CD14-positive monocyte (primary cell): ENCODE results near the gene KRTAP12-4. TPM values are rescaled to one million over a fixed set of nuclear protein-coding genes. Genes with fewer than 3 reads are reported as not detected.

Experiments
- DNase-seq, 3 donors: peaks; one replicate each; pipeline ENCODE4 v3.0.0-alpha.2; 2011 to 2022
- H2AFZ ChIP-seq: 2 replicates; pipeline ENCODE4 v1.6.0; 2012; ENCODE audit warnings: mild to moderate bottlenecking, low read depth, low read length, inconsistent platforms; ENCODE audit not compliant: insufficient read depth, poor library complexity, severe bottlenecking
- H3K27ac ChIP-seq, 2 donors: 1 replicate in 1 of 2; 2 replicates in 1 of 2; pipeline ENCODE4 v1.5.1; 2012 to 2013; ENCODE audit warnings: low read length in 2 of 2, control low read depth in 1 of 2, inconsistent platforms in 1 of 2, low read depth in 1 of 2, mild to moderate bottlenecking in 1 of 2
- H3K27me3 ChIP-seq, 2 donors: one replicate each; pipeline versions ENCODE4 v1.6.0 to v1.6.1; 2011 to 2013; ENCODE audit warnings: low read length in 2 of 2; ENCODE audit not compliant: control insufficient read depth in 2 of 2, insufficient read depth in 2 of 2
- H3K36me3 ChIP-seq, 2 donors: replicated peaks in 1 of 2; 1 replicate in 1 of 2; 2 replicates in 1 of 2; pipeline versions ENCODE4 v1.5.1 to v1.6.1; 2012 to 2013; ENCODE audit warnings: low read length in 2 of 2, control low read depth in 1 of 2, inconsistent platforms in 1 of 2, mild to moderate bottlenecking in 1 of 2; ENCODE audit not compliant: insufficient read depth in 2 of 2, control insufficient read depth in 1 of 2
- H3K4me1 ChIP-seq, 2 donors: 1 replicate in 1 of 2; 2 replicates in 1 of 2; pipeline versions ENCODE4 v1.5.1 to v1.6.1; 2012 to 2013; ENCODE audit warnings: low read length in 2 of 2, control low read depth in 1 of 2, inconsistent platforms in 1 of 2, mild to moderate bottlenecking in 1 of 2, moderate library complexity in 1 of 2; ENCODE audit not compliant: insufficient read depth in 2 of 2, control insufficient read depth in 1 of 2
- H3K4me2 ChIP-seq: replicated peaks from 2 replicates; pipeline ENCODE3; 2012; ENCODE audit warnings: low read length, moderate library complexity, mild to moderate bottlenecking; ENCODE audit not compliant: poor library complexity, severe bottlenecking; ENCODE audit errors: extremely low read depth
- H3K4me3 ChIP-seq, 3 experiments: fragments of 200-600 bp in 1 of 3; sonication (generic) in 1 of 3; replicated peaks in 1 of 3; 1 replicate in 2 of 3; 2 replicates in 1 of 3; pipeline ENCODE4 v1.5.1; 2011 to 2013; ENCODE audit warnings: low read length in 3 of 3, mild to moderate bottlenecking in 3 of 3, control low read depth in 2 of 3, low read depth in 2 of 3, inconsistent platforms in 1 of 3, moderate library complexity in 1 of 3
- H3K79me2 ChIP-seq: 2 replicates; pipeline ENCODE4 v1.6.0; 2012; ENCODE audit warnings: mild to moderate bottlenecking, control low read depth, inconsistent platforms, low read length, moderate library complexity; ENCODE audit not compliant: insufficient read depth
- H3K9ac ChIP-seq: 2 replicates; pipeline ENCODE4 v1.6.0; 2017; ENCODE audit warnings: low read length, mild to moderate bottlenecking; ENCODE audit not compliant: insufficient read depth, poor library complexity, severe bottlenecking
- H3K9me3 ChIP-seq, 2 donors: replicated peaks in 1 of 2; 1 replicate in 1 of 2; 2 replicates in 1 of 2; pipeline versions ENCODE4 v1.5.1 to v1.6.1; 2012 to 2013; ENCODE audit warnings: low read length in 2 of 2, control low read depth in 1 of 2; ENCODE audit not compliant: control insufficient read depth in 1 of 2, insufficient read depth in 1 of 2
- H4K20me1 ChIP-seq: 2 replicates; pipeline ENCODE4 v1.6.0; 2012; ENCODE audit warnings: mild to moderate bottlenecking, low read length, control low read depth, moderate library complexity; ENCODE audit not compliant: insufficient read depth
- H3K27ac Mint-ChIP-seq, 7 donors: one replicate each; pipeline ENCODE4 v1.8.0; 2020; ENCODE audit warnings: mild to moderate bottlenecking in 7 of 7, mixed read lengths in 7 of 7, moderate library complexity in 6 of 7, inconsistent platforms in 2 of 7
- H3K27me3 Mint-ChIP-seq, 3 donors: one replicate each; pipeline ENCODE4 v1.8.0; 2021 to 2022; ENCODE audit warnings: low read depth in 3 of 3, mild to moderate bottlenecking in 3 of 3, mixed read lengths in 3 of 3, moderate library complexity in 3 of 3, inconsistent platforms in 1 of 3
- H3K36me3 Mint-ChIP-seq, 2 donors: one replicate each; pipeline ENCODE4 v1.8.0; 2020; ENCODE audit warnings: mixed read lengths in 2 of 2, inconsistent platforms in 1 of 2, mild to moderate bottlenecking in 1 of 2
- H3K4me1 Mint-ChIP-seq: one replicate; pipeline ENCODE4 v1.8.0; 2020; ENCODE audit warnings: mild to moderate bottlenecking, mixed read lengths
- H3K4me3 Mint-ChIP-seq, 2 donors: one replicate each; pipeline ENCODE4 v1.8.0; 2020; ENCODE audit warnings: mild to moderate bottlenecking in 2 of 2, mixed read lengths in 2 of 2, moderate library complexity in 1 of 2
- H3K9me3 Mint-ChIP-seq, 7 donors: one replicate each; pipeline ENCODE4 v1.8.0; 2020 to 2022; ENCODE audit warnings: mixed read lengths in 7 of 7, mild to moderate bottlenecking in 6 of 7, moderate library complexity in 6 of 7, inconsistent platforms in 2 of 7
- WGBS: methylation state at CpG from one replicate; pipeline ENCODE4 v1.1.5; 2013; ENCODE audit warnings: missing lambda C conversion rate; ENCODE audit not compliant: insufficient coverage; 5-methylcytosine and 5-hydroxymethylcytosine counted together
- intact Hi-C, 2 donors: fragments of 100-400 bp; cut with micrococcal nuclease; formaldehyde crosslinking; loops; one replicate each; pipeline versions ENCODE4 v1.15.0 to v1.15.1; 2023
- polyA plus RNA-seq, 3 donors: library from polyadenylated mRNA; depleted of rRNA in 1 of 3; unstranded in 2 of 3; stranded (reverse) in 1 of 3; fragments of 300-500 nt in 2 of 3; fragments of >200 nt in 1 of 3; fragmentation: Illumina TruSeq in 2 of 3; gene quantifications; 1 replicate in 2 of 3; 2 replicates in 1 of 3; pipeline ENCODE4 v1.2.3, GENCODE V29; 2012 to 2021
- TF ChIP-seq, protein P1 (sequence below): fragments of 200-600 bp; IDR thresholded peaks from one replicate; pipeline ENCODE4 v1.8.0; 2022; ENCODE audit warnings: antibody characterized with exemption, mild to moderate bottlenecking

Gene KRTAP12-4
- polyA plus RNA-seq, 3 donors: not detected

DNA sequence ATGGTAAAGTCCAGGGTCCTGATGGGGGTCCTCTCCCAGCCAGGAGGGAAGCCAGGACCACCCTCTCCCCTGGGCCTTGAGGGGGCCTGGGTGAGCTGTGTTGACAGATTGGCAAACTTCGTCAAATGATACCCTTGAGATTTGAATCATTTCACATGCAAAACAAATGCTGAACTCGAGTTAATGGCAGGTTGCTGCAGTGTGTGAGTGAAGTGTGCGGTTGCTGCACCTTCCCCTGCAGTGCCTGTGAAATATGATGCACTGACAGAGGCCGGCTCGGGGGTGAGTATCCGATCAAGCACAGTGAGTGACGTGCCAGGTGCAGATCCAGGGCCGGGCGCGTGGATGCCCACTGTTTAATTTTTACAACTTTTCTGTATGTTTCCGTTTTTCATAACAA is 33.2 kb upstream of the KRTAP12-4 start:
- Histone ChIP-seq H3K27me3 (peaks cover 0 to 3% of the 10 kb centered on the region in 2 donors), H3K9ac (no peak overlapping the region), H2AFZ (no peak overlapping the region), H3K4me2 (no peak overlapping the region), H3K9me3 (peaks cover 0 to 5% of the 10 kb centered on the region in 2 donors), H3K79me2 (no peaks in the 10 kb centered on the region), H3K27ac (no peak overlapping the region), H4K20me1 (no peaks in the 10 kb centered on the region), H3K4me3 (no peak overlapping the region), H3K4me1 (no peaks in the 10 kb centered on the region), H3K36me3 (no peaks in the 10 kb centered on the region)
- Mint-ChIP-seq H3K4me1 (no peaks in the 10 kb centered on the region), H3K27ac (no peak overlapping the region), H3K36me3 (no peaks in the 10 kb centered on the region), H3K9me3 (peaks cover 0 to 10% (median 6%) of the 10 kb centered on the region in 7 donors), H3K27me3 (peaks cover 6 to 29% (median 19%) of the 10 kb centered on the region in 3 donors), H3K4me3 (no peak overlapping the region)
- DNase-seq: no peak
- intact Hi-C loops: no loop called here
- TF ChIP-seq, protein P1, sequence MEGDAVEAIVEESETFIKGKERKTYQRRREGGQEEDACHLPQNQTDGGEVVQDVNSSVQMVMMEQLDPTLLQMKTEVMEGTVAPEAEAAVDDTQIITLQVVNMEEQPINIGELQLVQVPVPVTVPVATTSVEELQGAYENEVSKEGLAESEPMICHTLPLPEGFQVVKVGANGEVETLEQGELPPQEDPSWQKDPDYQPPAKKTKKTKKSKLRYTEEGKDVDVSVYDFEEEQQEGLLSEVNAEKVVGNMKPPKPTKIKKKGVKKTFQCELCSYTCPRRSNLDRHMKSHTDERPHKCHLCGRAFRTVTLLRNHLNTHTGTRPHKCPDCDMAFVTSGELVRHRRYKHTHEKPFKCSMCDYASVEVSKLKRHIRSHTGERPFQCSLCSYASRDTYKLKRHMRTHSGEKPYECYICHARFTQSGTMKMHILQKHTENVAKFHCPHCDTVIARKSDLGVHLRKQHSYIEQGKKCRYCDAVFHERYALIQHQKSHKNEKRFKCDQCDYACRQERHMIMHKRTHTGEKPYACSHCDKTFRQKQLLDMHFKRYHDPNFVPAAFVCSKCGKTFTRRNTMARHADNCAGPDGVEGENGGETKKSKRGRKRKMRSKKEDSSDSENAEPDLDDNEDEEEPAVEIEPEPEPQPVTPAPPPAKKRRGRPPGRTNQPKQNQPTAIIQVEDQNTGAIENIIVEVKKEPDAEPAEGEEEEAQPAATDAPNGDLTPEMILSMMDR: no peak
- 98% methylated on average over 8 of the region's 11 CpGs for WGBS

DNA sequence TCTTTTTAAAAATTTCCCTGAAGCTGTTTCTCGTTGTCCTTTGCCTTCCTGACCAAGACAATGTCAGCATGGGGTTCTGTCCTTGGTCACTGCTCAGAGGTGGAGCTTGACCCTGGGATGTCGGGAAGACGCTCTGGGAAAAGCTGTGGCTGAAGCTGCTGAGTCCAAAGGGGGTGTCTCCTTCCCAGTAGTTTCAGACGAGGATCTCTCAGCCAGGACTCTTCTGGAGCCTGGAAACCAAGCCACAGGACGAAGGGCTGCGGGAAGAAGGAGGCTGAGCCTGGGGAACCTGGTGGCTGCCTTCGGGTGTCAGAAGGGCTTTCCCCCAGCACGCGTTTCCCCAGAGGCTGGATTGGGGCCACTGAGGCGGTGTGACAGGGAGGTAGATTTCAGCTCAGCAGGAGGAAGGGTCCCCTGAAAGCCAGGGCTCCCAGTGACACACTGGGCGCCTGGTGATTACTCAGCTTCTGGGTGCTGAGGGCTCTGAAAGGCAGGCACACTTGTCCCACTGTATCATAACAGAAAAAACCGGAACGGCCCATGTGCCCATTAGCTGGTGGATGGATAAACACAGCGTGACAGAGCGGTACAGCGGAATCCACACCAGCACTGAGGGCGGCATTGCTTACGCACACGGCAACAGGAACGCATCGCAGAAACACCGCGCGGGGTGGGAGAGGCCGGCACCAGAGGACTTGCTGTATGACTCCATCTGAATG is 32.5 kb upstream of the KRTAP12-4 start:
- Histone ChIP-seq H2AFZ (no peak overlapping the region), H3K27me3 (no peaks in the 10 kb centered on the region), H3K27ac (no peak overlapping the region), H4K20me1 (no peaks in the 10 kb centered on the region), H3K4me2 (no peak overlapping the region), H3K36me3 (no peaks in the 10 kb centered on the region), H3K4me3 (no peak overlapping the region), H3K4me1 (no peaks in the 10 kb centered on the region), H3K9me3 (no peaks in the 10 kb centered on the region), H3K9ac (no peak overlapping the region), H3K79me2 (no peaks in the 10 kb centered on the region)
- H3K4me3 Mint-ChIP-seq: no peak overlapping the region
- H3K27ac Mint-ChIP-seq: no peak overlapping the region
- H3K36me3 Mint-ChIP-seq: no peaks in the 10 kb centered on the region
- 90% methylated on average over 22 of the region's 25 CpGs for WGBS
- intact Hi-C loops: no loop called here
- no peak for DNase-seq
- peaks cover 10 to 27% (median 19%) of the 10 kb centered on the region in 3 donors for H3K27me3 Mint-ChIP-seq
- TF ChIP-seq, protein P1: no peak
- H3K9me3 Mint-ChIP-seq: peaks cover 0 to 4% (median 1%) of the 10 kb centered on the region in 7 donors
- no peaks in the 10 kb centered on the region for H3K4me1 Mint-ChIP-seq
